Pericardium fibroblast (primary cell): ENCODE results near the gene CLDN6. TPM values are rescaled to one million over a fixed set of nuclear protein-coding genes. Genes with fewer than 3 reads are reported as not detected.

Experiments
- total RNA-seq: library from RNA; depleted of rRNA; stranded (reverse); fragments of >200 nt; gene quantifications from 2 replicates; pipeline ENCODE4 v1.2.3, GENCODE V29; 2015

CLDN6 gene, protein sequence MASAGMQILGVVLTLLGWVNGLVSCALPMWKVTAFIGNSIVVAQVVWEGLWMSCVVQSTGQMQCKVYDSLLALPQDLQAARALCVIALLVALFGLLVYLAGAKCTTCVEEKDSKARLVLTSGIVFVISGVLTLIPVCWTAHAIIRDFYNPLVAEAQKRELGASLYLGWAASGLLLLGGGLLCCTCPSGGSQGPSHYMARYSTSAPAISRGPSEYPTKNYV
- total RNA-seq: 0.12 and 0.51 TPM in 2 replicates

DNA sequence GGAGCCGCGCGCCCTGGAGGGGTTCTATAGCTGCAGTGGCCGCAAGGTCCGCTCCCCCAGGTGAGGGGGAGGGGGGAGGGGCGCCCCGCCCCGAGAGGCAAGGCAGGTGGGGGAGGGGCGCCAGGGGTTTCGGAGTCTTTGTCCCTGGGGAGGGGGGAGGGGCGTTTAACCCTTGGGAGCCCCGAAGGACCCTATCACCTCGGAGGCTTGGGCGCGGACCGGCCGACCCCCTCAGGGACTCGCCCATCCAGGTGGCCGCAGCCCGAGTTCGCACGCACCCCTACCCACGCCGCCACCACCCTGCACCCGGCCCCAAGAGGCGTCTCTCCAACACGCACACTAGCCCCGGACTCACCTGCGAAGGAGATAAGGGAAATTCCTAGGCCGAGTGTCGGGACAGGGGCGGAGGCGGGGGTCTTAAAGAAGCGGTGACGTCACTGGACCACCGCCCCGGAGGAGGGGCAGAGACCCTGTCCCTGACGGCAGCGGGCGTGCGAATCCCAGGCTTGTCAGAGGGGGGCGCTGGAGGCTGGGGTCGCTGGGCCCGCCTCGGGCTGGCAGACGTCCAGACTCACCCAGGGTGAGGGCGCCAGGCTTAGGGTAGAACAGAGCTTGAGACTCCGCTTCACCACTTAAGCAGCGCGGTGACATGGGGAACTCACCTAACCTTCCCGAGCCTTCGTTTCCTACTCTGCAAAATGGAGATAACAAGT lies at the start of gene CLDN6:
CLDN6 (minus strand) TSS at position 390 of the 713 bp plus-strand sequence. CDS start 2,162 bp downstream, outside the sequence.

DNA sequence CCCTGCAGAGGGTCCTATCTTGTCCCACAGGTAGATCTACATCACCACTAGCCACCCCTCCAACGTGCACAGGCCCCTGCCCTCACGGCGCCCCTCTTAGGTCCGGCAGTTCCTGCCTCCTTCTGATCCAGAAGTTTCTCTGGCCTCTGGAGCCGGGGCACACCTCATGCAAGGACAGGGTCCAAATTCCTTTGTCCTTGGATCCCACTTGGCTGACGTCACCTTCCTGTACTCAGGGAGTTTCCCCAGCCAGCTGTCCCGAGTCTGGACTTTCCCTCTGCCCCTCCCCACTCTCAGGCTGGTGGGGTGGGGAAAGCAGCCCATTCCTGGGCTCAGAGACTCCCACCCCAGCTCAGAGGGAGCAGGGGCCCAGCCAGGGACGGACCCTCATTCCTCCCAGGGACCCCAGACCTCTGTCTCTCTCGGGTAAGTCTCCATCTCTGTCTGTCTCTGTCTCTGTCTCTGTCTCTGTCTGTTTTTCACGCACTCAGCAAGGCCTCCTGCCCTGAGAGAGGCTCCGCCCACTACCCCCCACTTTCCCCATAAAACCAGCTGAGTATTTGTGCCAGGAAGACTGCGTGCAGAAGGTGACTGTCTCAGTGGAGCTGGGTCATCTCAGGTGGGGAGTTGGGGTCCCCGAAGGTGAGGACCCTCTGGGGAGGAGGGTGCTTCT lies 47.2 kb upstream of the CLDN6 start, which contains the start of gene IL32:
IL32 (plus strand) TSS at position 572 of the 673 bp plus-strand sequence. CDS start 172 bp downstream, outside the sequence.

DNA sequence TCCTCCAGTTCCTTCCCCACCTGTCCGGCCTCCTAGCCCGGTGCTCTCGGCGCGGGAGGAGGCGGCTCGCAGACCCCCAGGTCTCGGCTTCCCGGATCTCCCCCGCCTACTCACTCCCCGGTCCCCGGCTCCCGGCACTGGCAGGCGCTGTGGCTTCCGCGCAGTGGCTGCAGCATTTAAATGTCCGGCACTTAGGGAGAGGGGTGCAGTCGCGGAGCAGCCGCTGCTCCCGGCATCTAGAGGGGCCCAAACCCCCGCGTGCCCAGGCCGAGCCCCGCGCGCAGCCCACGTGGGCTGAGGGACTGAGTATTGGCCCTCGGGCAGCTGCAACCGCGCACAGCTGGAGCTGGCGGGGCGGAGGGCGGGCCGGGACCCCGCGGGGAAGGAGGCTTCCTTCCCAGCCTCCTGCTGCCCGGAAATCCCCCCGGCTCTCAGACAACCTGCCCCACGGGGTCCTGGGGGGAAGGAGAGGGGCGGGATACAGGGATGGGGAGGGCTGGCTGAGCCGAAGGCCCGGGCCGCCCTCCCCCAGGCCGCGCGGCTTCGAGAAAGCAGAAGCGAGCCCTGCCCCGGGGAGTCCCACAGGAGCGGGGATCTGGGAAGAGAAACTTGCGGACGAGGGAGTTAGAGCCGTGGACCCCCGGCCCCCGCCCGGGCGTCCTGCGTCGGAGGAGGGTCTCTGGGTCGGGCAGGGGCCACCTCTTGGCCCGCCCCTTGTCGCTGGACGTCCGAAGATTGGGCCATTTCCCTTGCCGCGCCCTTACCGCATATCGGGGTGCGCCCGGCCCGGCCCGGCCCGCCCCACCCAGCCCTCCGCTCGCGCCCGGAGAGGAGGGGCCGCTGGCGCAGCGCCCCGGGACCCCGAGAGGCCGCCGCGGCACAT lies 28.0 kb upstream of the CLDN6 start, which contains the start of gene MMP25:
MMP25 (plus strand) TSS at position 804 of the 883 bp plus-strand sequence. CDS start 357 bp downstream, outside the sequence.

DNA sequence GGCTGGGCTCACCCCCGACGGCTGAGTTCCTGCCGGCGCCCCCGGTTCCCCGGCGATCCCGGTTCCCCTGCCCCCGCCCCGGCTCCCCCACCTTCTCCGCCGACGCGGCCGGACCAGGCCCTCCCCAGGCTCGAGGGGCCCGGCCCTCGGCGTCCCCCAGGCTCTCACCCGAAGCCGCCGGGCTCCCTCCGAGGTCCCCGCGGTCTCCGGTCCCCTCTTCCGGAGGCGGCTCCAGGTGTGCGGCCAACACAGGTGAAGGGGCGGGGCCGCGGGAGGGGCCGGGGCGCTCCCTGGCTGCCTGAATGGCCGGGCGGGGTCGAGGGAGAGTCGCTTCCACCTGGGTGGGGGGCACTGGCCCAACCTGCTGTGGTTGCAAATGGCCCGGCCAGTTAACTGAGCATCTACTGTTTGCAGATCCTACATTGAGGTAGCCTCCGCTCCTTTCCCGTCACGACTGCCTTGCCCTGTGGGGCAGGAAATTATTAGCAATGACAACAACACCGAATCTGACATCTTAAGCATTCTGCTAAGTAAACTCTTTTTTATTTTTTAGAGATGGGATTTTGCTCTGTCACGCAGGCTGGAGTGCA lies 18.8 kb upstream of the CLDN6 start, which contains the start of gene BICDL2:
BICDL2 (minus strand) TSS at position 219 of the 590 bp plus-strand sequence. CDS start 1,448 bp downstream, outside the sequence.

DNA sequence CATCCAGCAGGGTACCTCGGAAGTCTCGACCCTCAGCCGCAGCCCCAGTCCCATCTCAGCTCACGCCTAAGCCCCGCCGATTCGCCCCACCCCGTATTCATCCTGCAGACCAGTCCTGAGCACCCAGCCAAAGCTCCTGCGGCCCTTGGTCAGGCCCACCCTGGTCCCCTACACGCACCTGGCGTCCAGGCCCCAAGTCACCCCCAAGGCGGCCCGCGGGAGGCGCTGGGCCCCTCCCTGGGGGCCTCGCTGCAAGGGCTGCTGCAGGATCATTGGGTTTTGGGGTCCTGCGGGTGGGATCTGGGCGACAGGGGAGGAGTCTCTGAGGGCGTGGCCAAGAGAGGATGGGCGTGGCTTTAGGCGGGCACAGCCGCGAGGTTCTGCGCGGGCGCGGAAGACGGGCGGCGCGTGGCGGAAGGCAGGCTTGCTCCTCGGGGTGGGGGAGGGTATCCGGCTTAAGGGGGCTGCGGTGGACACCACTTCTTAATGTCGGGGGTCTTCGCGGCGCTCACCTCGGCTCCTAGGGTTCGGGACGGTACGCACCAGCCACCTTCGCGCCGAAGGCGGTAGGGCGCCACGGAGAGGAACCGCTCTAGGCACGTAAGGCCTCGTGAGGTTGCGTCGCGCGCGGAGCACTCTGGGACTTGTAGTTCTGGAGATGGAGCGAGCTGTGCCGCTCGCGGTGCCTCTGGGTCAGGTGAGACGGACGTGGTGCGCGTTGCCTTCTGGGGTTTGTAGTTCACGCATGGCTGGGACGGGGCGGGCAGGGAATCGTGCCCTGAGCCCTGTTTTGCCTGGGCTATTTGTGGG lies 5.9 kb upstream of the CLDN6 start, which contains the start of the genes HCFC1R1 and THOC6:
HCFC1R1 (minus strand) TSS at position 274 of the 810 bp plus-strand sequence; CDS start at position 273, 1 bp downstream.
THOC6 (plus strand) TSS at position 367 of the 810 bp plus-strand sequence; CDS start at position 659, 292 bp downstream.

DNA sequence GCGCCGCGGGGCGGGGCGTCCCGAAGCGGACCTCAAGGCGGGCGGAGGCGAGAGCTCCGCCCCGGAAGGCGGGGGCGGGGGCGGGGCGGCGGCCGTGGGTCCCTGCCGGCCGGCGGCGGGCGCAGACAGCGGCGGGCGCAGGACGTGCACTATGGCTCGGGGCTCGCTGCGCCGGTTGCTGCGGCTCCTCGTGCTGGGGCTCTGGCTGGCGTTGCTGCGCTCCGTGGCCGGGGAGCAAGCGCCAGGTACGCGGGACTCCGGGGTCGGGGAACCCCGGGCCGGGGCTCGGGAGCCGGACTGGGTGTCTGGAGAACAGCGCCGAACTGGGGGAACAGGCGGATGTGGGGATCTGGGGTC lies 2.2 kb upstream of the CLDN6 start, which contains the start of gene TNFRSF12A:
TNFRSF12A (plus strand) TSS at position 122 of the 357 bp plus-strand sequence; CDS start at position 152, 30 bp downstream.

DNA sequence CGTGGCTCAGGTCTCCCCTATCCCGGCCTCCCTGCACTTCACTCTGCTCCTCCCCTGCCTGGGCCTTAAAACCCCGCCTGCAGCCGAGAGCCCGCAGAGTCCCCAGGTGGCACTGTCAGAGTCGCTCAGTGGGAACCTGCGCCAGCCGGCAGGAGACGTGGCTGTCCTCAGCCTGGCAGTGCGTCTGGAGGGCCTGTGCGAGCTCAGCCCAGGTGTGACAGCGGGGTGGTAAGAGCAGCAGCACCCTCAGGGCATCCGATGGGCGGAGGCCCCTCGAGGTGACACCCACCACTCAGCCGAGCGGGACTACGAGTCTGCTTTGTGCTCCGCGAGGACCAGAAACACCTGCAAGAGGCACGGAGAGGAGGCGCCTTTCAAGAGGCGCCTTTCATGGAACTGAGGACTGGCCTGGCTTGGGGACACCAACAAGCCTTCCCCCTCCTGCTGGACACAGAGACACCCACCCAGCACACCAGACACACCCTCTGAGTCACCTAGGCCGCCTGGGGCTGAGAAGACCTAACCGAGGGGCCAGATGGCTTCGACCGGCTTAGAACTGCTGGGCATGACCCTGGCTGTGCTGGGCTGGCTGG lies 5.1 kb downstream of the CLDN6 start, which contains the start of gene CLDN9:
CLDN9 (plus strand) TSS at position 96 of the 593 bp plus-strand sequence; CDS start at position 536, 440 bp downstream.

DNA sequence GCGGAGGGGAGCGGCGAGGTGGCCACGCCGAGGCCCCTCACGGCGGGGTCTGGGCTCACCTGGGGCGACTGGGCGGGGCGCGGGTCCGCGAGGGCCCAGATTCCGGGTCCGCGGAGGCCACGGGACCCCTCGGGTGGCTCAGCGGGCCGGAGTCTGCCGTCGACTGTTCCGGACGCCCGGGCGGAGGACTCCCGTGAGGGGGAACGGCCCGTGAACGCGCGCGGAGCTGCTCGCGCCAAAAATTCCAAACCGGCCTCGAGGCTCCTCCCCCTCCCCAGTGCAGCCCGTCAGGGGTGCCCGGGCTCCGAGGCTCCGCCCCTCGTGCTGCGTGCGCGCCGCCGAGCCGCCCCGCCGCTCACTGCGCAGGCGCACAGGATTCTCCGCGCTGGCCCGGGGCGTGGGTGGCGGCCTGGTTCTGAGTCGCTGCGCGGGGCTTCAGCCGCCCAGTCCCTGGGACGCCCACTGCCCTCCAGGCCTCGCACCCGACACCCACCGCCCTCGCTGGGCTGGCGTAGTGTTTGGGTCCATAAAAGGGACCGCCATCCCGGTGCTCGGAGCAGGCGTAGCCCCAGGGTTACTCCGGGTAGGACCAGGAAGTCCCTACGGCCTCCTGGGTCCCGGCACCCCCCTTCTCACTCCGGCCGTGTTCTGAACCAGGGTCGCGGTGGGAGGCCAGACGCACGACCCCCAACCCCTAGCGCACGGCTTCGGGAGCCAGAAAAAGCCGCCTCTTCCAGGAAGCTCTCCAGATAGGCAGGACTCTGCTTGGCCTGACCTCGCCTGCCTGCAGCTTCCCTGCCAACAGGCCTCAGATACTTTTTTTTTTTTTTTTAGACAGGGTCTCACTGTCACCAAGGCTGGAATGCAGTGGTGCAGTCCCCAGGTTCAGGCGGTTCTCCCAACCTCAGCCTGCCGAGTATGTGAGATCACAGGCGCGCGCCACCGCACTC lies 37.5 kb downstream of the CLDN6 start, which contains the start of gene PKMYT1:
PKMYT1 (minus strand) TSS at position 220 of the 950 bp plus-strand sequence. CDS start 789 bp downstream, outside the sequence.

DNA sequence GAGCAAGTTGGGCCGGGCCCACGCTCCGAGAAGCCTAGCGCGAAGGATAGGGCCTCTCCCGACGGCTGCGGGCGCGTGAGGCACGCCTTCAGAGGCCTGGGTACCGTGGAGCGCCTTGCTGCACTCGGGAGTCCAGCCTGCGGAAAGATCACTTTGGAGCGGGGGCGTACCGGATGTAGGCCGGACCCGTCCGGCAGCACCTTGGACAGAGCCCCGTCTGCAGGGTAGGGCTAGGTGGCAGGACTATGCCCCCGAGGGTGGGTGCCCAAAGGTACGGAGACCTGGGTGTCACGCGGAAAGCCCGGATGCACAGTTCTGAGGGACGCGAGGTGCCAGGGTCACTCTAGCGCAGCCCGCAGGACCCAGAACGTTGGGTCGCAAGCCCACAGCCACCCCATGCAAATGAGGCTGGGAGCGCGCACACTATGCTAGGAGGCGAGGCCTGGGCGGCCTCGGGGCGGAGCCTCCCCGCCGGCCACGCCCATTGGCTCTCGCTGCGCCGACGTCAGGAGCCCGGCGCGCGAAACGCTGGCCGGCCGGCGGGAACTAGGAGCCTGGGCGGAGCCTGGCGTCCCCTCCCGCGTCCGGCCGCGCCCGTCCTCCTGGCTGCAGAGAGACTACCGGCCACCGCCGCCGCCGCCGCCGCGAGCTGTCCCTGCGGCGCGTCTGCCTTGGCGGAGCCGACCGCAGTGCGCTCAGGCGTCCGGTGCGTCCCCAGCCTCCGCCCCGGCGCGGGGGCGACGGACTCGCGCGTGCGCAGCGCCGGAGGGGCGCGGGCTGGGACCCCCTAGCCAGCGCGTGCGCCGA lies 49.0 kb downstream of the CLDN6 start, which contains the start of gene PAQR4:
PAQR4 (plus strand) TSS at position 611 of the 807 bp plus-strand sequence. CDS start 327 bp downstream, outside the sequence.

Other genes with a start within 250 kb of the CLDN6 start
- 326 and 385 TPM in 2 replicates for gene ELOB, start 240.9 kb downstream of the CLDN6 start, total RNA-seq
- not detected in 2 replicates for gene PRSS33, start 230.6 kb downstream of the CLDN6 start, total RNA-seq
- gene PRSS41, start 219.7 kb downstream of the CLDN6 start, total RNA-seq: not detected in 2 replicates
- 3.8 TPM in 1 of 2 replicates, not detected in the other for gene PRSS21, start 200.9 kb downstream of the CLDN6 start, total RNA-seq
- gene ZG16B, start 187.9 kb downstream of the CLDN6 start, total RNA-seq: 2.1 and 2.5 TPM in 2 replicates
- gene PRSS22, start 160.0 kb downstream of the CLDN6 start, total RNA-seq: not detected in 2 replicates
- 74.9 and 165 TPM in 2 replicates for gene FLYWCH2, start 135.0 kb downstream of the CLDN6 start, total RNA-seq
- 27.7 and 33.2 TPM in 2 replicates for gene FLYWCH1, start 106.3 kb downstream of the CLDN6 start, total RNA-seq
- 0.23 and 1.8 TPM in 2 replicates for gene KREMEN2, start 53.9 kb downstream of the CLDN6 start, total RNA-seq
- 1.8 and 4.0 TPM in 2 replicates for gene PAQR4, start 48.8 kb downstream of the CLDN6 start, total RNA-seq
- gene PKMYT1, start 37.7 kb downstream of the CLDN6 start, total RNA-seq: 2.7 and 3.0 TPM in 2 replicates
- not detected in 2 replicates for gene CLDN9, start 5.3 kb downstream of the CLDN6 start, total RNA-seq
- gene TNFRSF12A, start 2.2 kb upstream of the CLDN6 start, total RNA-seq: 70.5 and 162 TPM in 2 replicates
- 64.4 and 69.3 TPM in 2 replicates for gene HCFC1R1, start 5.8 kb upstream of the CLDN6 start, total RNA-seq
- 24.8 and 30.0 TPM in 2 replicates for gene THOC6, start 5.9 kb upstream of the CLDN6 start, total RNA-seq
- gene BICDL2, start 18.8 kb upstream of the CLDN6 start, total RNA-seq: 0.23 TPM in 1 of 2 replicates, not detected in the other
- under 0.01 TPM in 1 of 2 replicates, not detected in the other for gene MMP25, start 28.4 kb upstream of the CLDN6 start, total RNA-seq
- 10.7 and 13.4 TPM in 2 replicates for gene IL32, start 47.5 kb upstream of the CLDN6 start, total RNA-seq
- gene ZSCAN10, start 81.1 kb upstream of the CLDN6 start, total RNA-seq: not detected in 2 replicates
- 10.3 and 10.6 TPM in 2 replicates for gene ZNF205, start 94.4 kb upstream of the CLDN6 start, total RNA-seq
- 6.2 and 8.9 TPM in 2 replicates for gene ZNF213, start 116.8 kb upstream of the CLDN6 start, total RNA-seq
- gene OR1F1, start 170.0 kb upstream of the CLDN6 start, total RNA-seq: not detected in 2 replicates
- gene ZNF200, start 217.0 kb upstream of the CLDN6 start, total RNA-seq: 6.1 and 9.9 TPM in 2 replicates
- not detected in 2 replicates for gene MEFV, start 238.4 kb upstream of the CLDN6 start, total RNA-seq